GM21528 (cell line): ENCODE results near the gene INPP5K.
"Not testable (repeated sequence)": the region's sequence is repeated elsewhere in the genome, so short reads cannot be mapped to it uniquely, and the experiment has no call there.

Source experiments
- ATAC-seq: cut with Tn5 transposase; IDR thresholded peaks from one replicate; pipeline ENCODE4 v1.9.1; 2021; ENCODE audit warnings: mild to moderate bottlenecking, moderate library complexity; ENCODE audit not compliant: unreplicated experiment, low FRiP score

Gene INPP5K

GRCh38 chr17:1508709-1509108 is 7.7 kb downstream of the INPP5K start:
- not testable (repeated sequence) for ATAC-seq

DNA sequence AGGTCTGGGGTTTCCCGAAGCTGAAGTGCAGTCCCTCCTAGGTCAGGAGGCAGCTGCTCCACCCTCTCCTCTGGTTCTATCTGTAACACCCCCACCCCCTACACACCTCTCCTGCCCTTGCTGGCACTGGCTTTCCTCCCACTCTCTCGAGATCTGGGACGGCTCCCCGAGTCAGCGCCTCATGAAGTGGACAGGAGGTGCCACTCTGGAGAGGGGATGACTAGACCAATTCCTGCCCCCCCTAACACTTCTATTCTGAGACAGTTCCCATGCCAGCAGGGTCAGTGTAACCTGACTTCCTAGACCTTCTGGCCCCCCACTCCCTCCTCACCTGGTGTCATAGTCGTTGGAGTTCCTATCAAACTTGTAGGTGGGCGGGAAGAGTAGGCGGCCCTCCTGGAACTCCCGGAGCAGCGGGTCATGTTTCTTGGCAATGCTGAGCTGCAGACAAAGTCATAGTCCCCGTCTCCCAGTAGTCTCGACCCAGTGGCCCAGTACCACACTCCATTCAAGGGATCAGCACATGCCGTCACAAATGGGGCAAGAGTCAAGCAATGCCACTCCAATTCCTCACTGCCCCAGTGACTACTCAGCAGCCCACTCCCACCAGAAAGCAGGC is 9.7 kb downstream of the INPP5K start:
- ATAC-seq = no peak

- ATAC-seq = no peak
These were observed 10.8 kb downstream of the INPP5K start for GRCh38 chr17:1505586-1505985.

DNA sequence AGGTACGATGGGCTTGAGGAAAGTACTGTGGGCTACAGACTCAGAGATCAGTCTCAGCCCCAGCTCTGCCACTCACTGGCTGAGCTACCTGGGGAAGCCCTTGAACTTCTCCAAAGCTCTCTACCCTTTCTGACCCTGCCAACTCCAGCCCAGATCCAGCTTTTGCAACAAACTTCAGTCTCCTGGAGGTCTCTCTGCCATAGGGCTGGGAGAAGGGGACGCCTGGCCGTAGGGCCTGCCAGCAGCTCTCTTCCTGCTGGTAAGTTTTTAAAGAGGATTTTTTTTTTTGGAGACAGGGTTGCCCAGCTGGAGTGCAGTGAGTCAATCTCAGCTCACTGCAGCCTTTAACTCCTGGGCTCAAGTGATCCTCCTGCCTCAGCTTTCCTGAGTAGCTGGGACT is 11.5 kb downstream of the INPP5K start:
- ATAC-seq = no peak

DNA sequence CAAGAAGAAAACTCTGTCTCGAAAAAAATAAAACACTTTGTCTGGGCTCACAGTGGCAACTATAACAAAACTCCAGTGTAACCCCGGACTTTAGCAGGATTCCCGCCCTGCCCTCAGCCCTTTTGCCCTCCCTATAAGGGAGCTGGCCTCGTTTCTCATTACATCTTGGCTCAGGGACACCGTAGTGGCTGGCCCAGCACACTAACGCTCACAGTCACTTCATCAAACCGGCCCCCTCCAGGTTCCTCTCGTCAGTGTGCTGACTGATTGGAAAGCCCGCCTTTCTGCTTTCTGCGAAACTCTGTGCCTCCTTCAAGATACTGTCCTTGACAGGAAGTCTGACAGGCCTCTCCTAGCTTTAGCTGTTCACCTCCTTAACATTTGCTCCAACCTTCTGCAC is 12.7 kb downstream of the INPP5K start:
- ATAC-seq = no peak

DNA sequence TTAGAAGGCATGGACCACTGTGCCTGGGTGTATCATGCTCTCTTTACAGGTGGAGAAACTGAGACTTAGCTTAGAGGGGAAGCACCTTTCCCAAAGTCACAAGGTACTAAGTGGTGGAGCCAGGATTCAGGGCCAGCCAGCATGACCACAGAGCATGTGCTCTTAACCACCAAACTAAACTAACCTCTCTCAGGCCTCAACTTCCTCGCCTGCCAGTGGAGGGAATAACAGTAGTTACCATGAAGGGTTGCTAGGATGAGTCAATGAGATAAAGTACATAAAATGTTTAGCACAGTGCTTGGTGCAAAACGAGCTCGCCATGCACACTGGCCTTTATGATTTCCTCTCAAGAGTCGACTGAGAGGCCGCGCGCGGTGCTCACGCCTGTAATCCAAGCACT is 17.5 kb downstream of the INPP5K start:
- no peak for ATAC-seq

GRCh38 chr17:1498233-1498632 is 18.2 kb downstream of the INPP5K start:
- no peak for ATAC-seq

- no peak for ATAC-seq
These were observed 18.6 kb downstream of the INPP5K start for GRCh38 chr17:1497831-1498230.

- ATAC-seq = no peak
These were observed 19.5 kb downstream of the INPP5K start for GRCh38 chr17:1496869-1497268.

DNA sequence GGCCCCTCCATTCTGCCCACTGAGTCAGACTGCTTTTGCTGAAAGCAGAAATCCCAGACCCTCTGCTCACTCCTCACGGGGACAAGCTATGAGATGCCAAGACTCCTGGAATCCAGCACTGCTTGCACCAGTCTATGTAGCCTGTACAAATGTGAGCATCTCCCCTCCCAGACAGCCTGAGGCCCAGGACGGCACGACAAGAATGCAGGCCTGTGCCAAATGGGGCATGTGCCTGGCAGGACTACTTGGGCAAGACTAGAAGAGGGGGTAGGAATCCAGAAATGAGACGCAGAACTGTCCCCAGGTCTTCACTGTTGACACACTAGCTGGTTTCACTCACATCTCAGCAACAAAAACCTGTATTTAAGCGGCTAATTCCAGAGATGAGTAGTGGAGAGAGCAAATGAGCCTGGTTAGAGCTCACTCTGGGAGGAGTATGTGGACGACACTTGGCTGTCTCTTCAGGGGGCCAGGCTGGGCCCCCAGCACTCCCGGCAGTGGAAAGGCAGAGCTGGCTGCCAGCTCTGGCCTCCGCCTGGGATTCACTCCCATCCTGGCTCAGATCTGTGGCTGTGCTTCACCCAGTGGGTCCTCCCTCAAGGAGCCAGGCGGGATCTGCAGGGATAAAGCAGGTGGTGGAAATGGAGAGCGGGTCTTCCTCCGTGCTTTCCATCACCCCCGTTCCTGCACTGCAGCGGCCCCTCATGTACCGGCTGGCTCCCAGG is 21.0 kb downstream of the INPP5K start:
- ATAC-seq = no peak

GRCh38 chr17:1494736-1495253 is 21.6 kb downstream of the INPP5K start:
- ATAC-seq = no peak

- no peak for ATAC-seq
These were observed 22.2 kb downstream of the INPP5K start for GRCh38 chr17:1494203-1494602.

- no peak for ATAC-seq
These were observed 23.0 kb downstream of the INPP5K start for GRCh38 chr17:1493291-1493980.

- no peak for ATAC-seq
These were observed 23.9 kb downstream of the INPP5K start, which contains the start of gene MYO1C for GRCh38 chr17:1492249-1493206. Gene MYO1C (minus strand): TSS chr17:1492686. CDS start chr17:1492487, 199 bp downstream.

DNA sequence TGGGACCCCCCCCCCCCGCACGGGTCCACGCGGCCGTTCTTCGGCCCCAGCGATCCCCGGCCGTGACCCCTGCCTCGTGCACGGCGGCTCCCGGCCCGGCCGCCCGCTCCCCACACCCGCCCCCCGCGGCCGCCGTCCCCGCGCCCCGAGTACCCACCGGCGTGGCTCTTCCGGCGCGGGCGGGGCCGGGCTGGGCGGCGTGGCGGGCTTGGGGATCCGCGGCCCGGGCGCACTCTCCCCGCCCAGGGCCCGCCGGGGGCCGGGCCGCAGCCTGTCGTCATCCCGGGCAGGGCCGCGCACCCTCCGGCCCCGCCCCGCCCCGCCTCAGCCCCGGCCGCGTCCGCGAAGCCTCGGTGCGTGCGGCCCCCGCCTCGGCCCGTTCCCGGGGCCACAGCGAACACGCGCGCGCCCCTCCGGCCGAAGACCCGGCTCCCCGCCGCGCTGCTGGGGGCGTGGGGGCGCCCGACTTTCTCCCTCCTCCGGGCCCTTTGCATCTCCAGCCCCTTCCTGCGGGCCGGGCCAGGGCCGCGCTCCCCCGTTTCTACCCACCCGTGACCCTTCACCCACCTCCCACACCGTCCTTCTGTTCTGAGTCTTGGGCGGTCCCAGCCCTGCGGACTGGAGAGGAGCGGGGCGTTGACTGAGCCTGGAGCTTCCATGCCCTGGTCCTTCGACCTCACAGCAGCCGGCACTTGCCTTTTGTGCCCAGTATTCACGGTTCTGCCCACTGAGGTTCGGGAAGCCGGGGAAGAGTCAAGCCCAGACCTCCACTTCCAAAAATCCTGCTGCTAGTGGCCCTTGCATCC is 24.8 kb downstream of the INPP5K start:
- no peak for ATAC-seq

DNA sequence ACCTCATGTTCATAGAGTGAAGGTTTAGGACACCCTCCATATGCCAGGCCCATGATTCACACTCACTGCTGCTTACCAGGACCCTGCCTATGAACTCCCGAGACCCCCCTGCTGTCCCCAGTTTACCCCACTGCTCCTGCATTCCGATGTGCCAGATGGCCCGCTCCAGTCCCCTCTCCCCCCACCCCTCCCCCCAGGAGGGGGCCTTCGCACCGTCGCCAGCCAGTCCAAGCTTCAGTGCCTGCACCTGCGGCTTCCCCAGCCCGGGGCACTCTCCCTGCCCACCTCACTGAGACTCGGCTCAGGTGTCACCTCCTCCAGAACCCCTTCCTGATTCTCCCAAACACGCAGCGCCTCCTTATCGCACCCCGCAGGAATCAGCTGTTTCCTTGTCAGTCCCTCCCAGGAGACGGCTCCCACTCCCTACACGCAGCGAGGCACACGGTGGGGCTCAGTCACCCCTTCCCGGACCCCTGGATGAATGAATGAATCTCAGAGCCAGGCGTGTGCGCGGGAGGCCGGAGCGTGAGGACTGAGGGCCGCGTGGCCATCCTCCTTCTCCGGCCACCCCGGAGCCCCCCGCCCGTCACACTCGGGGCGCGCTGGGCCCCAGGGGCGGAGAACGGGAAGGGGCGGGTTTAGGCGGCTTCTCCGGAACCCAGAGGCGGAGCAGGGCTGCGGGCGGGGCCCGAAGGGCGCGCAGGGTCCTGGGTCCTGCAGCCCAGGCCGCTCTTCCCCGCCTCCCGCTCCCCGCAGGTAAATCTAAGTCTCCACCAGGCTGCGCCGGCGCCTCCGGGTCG is 25.6 kb downstream of the INPP5K start:
- peak; percentile 45 for ATAC-seq

- ATAC-seq = no peak
These were observed 27.6 kb downstream of the INPP5K start for GRCh38 chr17:1488826-1489270.

- ATAC-seq = no peak
These were observed 28.2 kb downstream of the INPP5K start for GRCh38 chr17:1487939-1488825.
